Gastrocnemius medialis (tissue), 4 donors: ENCODE data around the gene PTPRN2. TPM values are rescaled to one million over a fixed set of nuclear protein-coding genes. Genes with fewer than 3 reads are reported as not detected.

Experiments used
- ATAC-seq, 2 donors: fragments of 150-250 bp; one replicate each; pipeline ENCODE4 v1.9.1; 2016
- DNase-seq, 2 donors: peaks; one replicate each; pipeline ENCODE4 v3.0.0-alpha.2; 2019
- H3K27ac ChIP-seq, 4 donors: fragments of 200-600 bp; sonication (generic); 1 replicate in 1 of 4; 2 replicates in 3 of 4; pipeline ENCODE4 v1.5.1; 2016 to 2018; ENCODE audit warnings: mild to moderate bottlenecking in 2 of 4, moderate library complexity in 1 of 4
- H3K27me3 ChIP-seq, 3 donors: fragments of 200-600 bp; sonication (generic) in 2 of 3; 1 replicate in 1 of 3; 2 replicates in 2 of 3; pipeline versions ENCODE4 v1.5.1 to v1.6.0; 2016 to 2019; ENCODE audit warnings: mild to moderate bottlenecking in 1 of 3, moderate library complexity in 1 of 3
- H3K36me3 ChIP-seq, 2 donors: fragments of 200-600 bp; sonication (generic) in 1 of 2; one replicate each; pipeline ENCODE4 v1.5.1; 2017 to 2018
- H3K4me1 ChIP-seq, 2 donors: fragments of 200-600 bp; sonication (generic) in 1 of 2; one replicate each; pipeline ENCODE4 v1.5.1; 2016 to 2017; ENCODE audit warnings: mild to moderate bottlenecking in 2 of 2
- H3K4me3 ChIP-seq, 4 donors: fragments of 200-600 bp; sonication (generic) in 3 of 4; 1 replicate in 1 of 4; 2 replicates in 3 of 4; pipeline ENCODE4 v1.5.1; 2016 to 2019; ENCODE audit warnings: mild to moderate bottlenecking in 2 of 4
- H3K9me3 ChIP-seq, 3 donors: fragments of 200-600 bp; sonication (generic) in 2 of 3; 1 replicate in 1 of 3; 2 replicates in 2 of 3; pipeline ENCODE4 v1.5.1; 2016 to 2019
- CTCF ChIP-seq, 5 experiments: fragments of 450-650 bp in 3 of 5; fragments of 200-600 bp in 2 of 5; sonication (generic) in 2 of 5; IDR thresholded peaks in 4 of 5; conservative IDR thresholded peaks in 1 of 5; 1 replicate in 4 of 5; 2 replicates in 1 of 5; pipeline ENCODE4 v1.5.1; 2016 to 2019; ENCODE audit warnings: antibody characterized with exemption in 5 of 5, mild to moderate bottlenecking in 3 of 5, moderate library complexity in 3 of 5
- POLR2A ChIP-seq, 2 donors: fragments of 450-650 bp; IDR thresholded peaks; one replicate each; pipeline ENCODE4 v1.6.1; 2017; ENCODE audit warnings: antibody characterized with exemption in 2 of 2, mild to moderate bottlenecking in 2 of 2, moderate library complexity in 2 of 2
- in situ Hi-C, 4 donors: fragments of 200-750 bp; cut with MboI; loops; one replicate each; pipeline versions ENCODE4 v1.15.0 to v1.8.0; 2017; ENCODE audit warnings: low sequenced_read_pairs in 4 of 4
- intact Hi-C: fragments of 100-400 bp; cut with DNase I; formaldehyde crosslinking; loops from one replicate; pipeline ENCODE4 v1.15.1; 2023; ENCODE audit warnings: low total_unique reads
- total RNA-seq, 4 donors: library from RNA; depleted of rRNA; stranded (reverse); fragments of >200 nt; gene quantifications; one replicate each; pipeline versions ENCODE4 v1.1.0 to v1.2.3, GENCODE V29; 2016

PTPRN2 gene
- total RNA-seq, 4 donors from 2014 or later: 0.66 to 0.85 (median 0.81) TPM

GRCh38 chr7:157715071-157715937, 872.3 kb downstream of the PTPRN2 start:
- no peak for DNase-seq
- intact Hi-C loops: no loop called here
- Histone ChIP-seq H3K27ac (no peak overlapping the region), H3K9me3 (no peaks in the 10 kb centered on the region), H3K36me3 (no peaks in the 10 kb centered on the region), H3K4me1 (no peaks in the 10 kb centered on the region), H3K4me3 (no peak overlapping the region), H3K27me3 (no peaks in the 10 kb centered on the region)
- ATAC-seq: no peak
- TF ChIP-seq CTCF (IDR thresholded peaks at IDR 0.05 in 4 of 5, conservative IDR thresholded peaks at IDR 0.05 in 1 of 5) (no peak), POLR2A (IDR thresholded peaks at IDR 0.05) (no peak)
- in situ Hi-C loops: no loop called here

GRCh38 chr7:157714166-157715070, 873.2 kb downstream of the PTPRN2 start:
- in situ Hi-C loops: no loop called here

GRCh38 chr7:157713591-157713990, 874.0 kb downstream of the PTPRN2 start:
- in situ Hi-C loops: no loop called here
- no peak for DNase-seq

More at GRCh38 chr7:157714166-157715070, 873.2 kb downstream of the PTPRN2 start:
- DNase-seq: no peak
- no peak for ATAC-seq
- no peaks in the 10 kb centered on the region for H3K4me1 ChIP-seq
- H3K36me3 ChIP-seq: no peaks in the 10 kb centered on the region
- TF ChIP-seq POLR2A (IDR thresholded peaks at IDR 0.05): no peak
- TF ChIP-seq CTCF (IDR thresholded peaks at IDR 0.05 in 4 of 5, conservative IDR thresholded peaks at IDR 0.05 in 1 of 5): no peak
- intact Hi-C loops: no loop called here
- H3K27me3 ChIP-seq: no peaks in the 10 kb centered on the region
- H3K4me3 ChIP-seq: no peak overlapping the region
- H3K9me3 ChIP-seq: no peaks in the 10 kb centered on the region
- H3K27ac ChIP-seq: no peak overlapping the region

GRCh38 chr7:157712666-157713235, 874.9 kb downstream of the PTPRN2 start:
- no peak for DNase-seq
- H3K27ac ChIP-seq: no peak overlapping the region
- no peak for ATAC-seq
- H3K4me1 ChIP-seq: no peaks in the 10 kb centered on the region
- H3K9me3 ChIP-seq: no peaks in the 10 kb centered on the region
- intact Hi-C loops: no loop called here
- in situ Hi-C loops: no loop called here
- TF ChIP-seq POLR2A (IDR thresholded peaks at IDR 0.05): no peak
- TF ChIP-seq CTCF (IDR thresholded peaks at IDR 0.05 in 4 of 5, conservative IDR thresholded peaks at IDR 0.05 in 1 of 5): no peak
- no peaks in the 10 kb centered on the region for H3K36me3 ChIP-seq
- no peaks in the 10 kb centered on the region for H3K27me3 ChIP-seq
- no peak overlapping the region for H3K4me3 ChIP-seq

More at GRCh38 chr7:157713591-157713990, 874.0 kb downstream of the PTPRN2 start:
- Histone ChIP-seq H3K27ac (no peak overlapping the region), H3K9me3 (no peaks in the 10 kb centered on the region), H3K27me3 (no peaks in the 10 kb centered on the region), H3K36me3 (no peaks in the 10 kb centered on the region), H3K4me1 (no peaks in the 10 kb centered on the region), H3K4me3 (no peak overlapping the region)
- no peak for TF ChIP-seq POLR2A (IDR thresholded peaks at IDR 0.05)
- TF ChIP-seq CTCF (IDR thresholded peaks at IDR 0.05 in 4 of 5, conservative IDR thresholded peaks at IDR 0.05 in 1 of 5): no peak
- ATAC-seq: no peak
- intact Hi-C loops: no loop called here
